OCI-LY7 (cell line): ENCODE data around the gene KCNA5. TPM values are rescaled to one million over a fixed set of nuclear protein-coding genes. Genes with fewer than 3 reads are reported as not detected.

ENCODE experiments used
- BruUV-seq: library from RNA; stranded (reverse); fragments of 400-500 nt; replicated peaks from 2 replicates; lab custom pipeline; 2021; lab: Mats Ljungman, UMichigan
- CTCF ChIA-PET: fragments of 300-600 bp; sonication (Branson Sonifier 250); formaldehyde crosslinking; loops from one replicate; lab custom pipeline; 2022; ENCODE audit warnings: antibody characterized with exemption; ENCODE audit not compliant: unreplicated experiment; lab: Charles Lee
- POLR2A ChIA-PET: fragments of 300-600 bp; sonication (Branson Sonifier 250); formaldehyde crosslinking; loops from one replicate; lab custom pipeline; 2022; ENCODE audit warnings: antibody characterized with exemption; lab: Charles Lee
- DNase-seq: peaks from one replicate; pipeline ENCODE4 v3.0.0-alpha.2; 2015; ENCODE audit warnings: low spot score
- H2AFZ ChIP-seq: fragments of 200-600 bp; sonication (generic), shearing (Covaris generic); 2 replicates; pipeline ENCODE4 v1.6.1; 2014; ENCODE audit warnings: mild to moderate bottlenecking, antibody characterized with exemption, low read length, moderate library complexity
- H3K27ac ChIP-seq: fragments of 200-600 bp; sonication (generic); 2 replicates; pipeline ENCODE4 v1.5.1; 2014; ENCODE audit warnings: mixed run types, low read depth, mild to moderate bottlenecking, moderate library complexity, low read length, inconsistent platforms; ENCODE audit not compliant: poor library complexity, severe bottlenecking
- H3K36me3 ChIP-seq: fragments of 200-600 bp; sonication (generic); 2 replicates; pipeline ENCODE4 v1.6.1; 2014; ENCODE audit warnings: mild to moderate bottlenecking, antibody characterized with exemption, low read length, moderate library complexity, mixed read lengths; ENCODE audit not compliant: insufficient read depth
- H3K4me1 ChIP-seq: fragments of 200-600 bp; sonication (generic); 2 replicates; pipeline ENCODE4 v1.5.1; 2014; ENCODE audit warnings: mild to moderate bottlenecking, low read length; ENCODE audit not compliant: insufficient read depth, poor library complexity, severe bottlenecking
- H3K4me2 ChIP-seq: fragments of 200-600 bp; sonication (generic); 2 replicates; pipeline ENCODE4 v1.6.1; 2014; ENCODE audit warnings: mild to moderate bottlenecking, low read length
- H3K4me3 ChIP-seq: fragments of 200-600 bp; sonication (generic); 2 replicates; pipeline ENCODE4 v1.5.1; 2014; ENCODE audit warnings: mild to moderate bottlenecking, low read depth, low read length; ENCODE audit not compliant: poor library complexity, severe bottlenecking
- H3K79me2 ChIP-seq: fragments of 200-600 bp; sonication (generic); 2 replicates; pipeline ENCODE4 v1.6.1; 2016; ENCODE audit warnings: low read depth, mild to moderate bottlenecking, low read length, moderate library complexity, mixed read lengths; ENCODE audit not compliant: insufficient read depth
- H3K9me2 ChIP-seq: fragments of 200-600 bp; sonication (generic); 2 replicates; pipeline ENCODE4 v1.6.1; 2016; ENCODE audit warnings: mild to moderate bottlenecking, low read length, mixed read lengths; ENCODE audit not compliant: insufficient read depth
- H3K9me3 ChIP-seq: fragments of 200-600 bp; sonication (generic); 2 replicates; pipeline ENCODE4 v1.6.1; 2014; ENCODE audit warnings: mild to moderate bottlenecking, mixed run types, low read length, mixed read lengths
- H4K20me1 ChIP-seq: fragments of 200-600 bp; sonication (generic); 2 replicates; pipeline ENCODE4 v1.6.1; 2014; ENCODE audit warnings: mild to moderate bottlenecking, antibody characterized with exemption, low read length, moderate library complexity, mixed read lengths; ENCODE audit not compliant: insufficient read depth
- EZH2phosphoT487 ChIP-seq: fragments of 200-600 bp; sonication (generic); IDR thresholded peaks from 2 replicates; pipeline ENCODE4 v1.6.1; 2018; ENCODE audit warnings: low read depth, borderline replicate concordance, mild to moderate bottlenecking, mixed run types, antibody characterized with exemption, low read length, moderate library complexity, mixed read lengths
- intact Hi-C: fragments of 100-400 bp; cut with micrococcal nuclease; formaldehyde crosslinking; loops from one replicate; pipeline ENCODE4 v1.10.0; 2022; ENCODE audit not compliant: unreplicated experiment
- total RNA-seq, 2 experiments: library from RNA; depleted of rRNA in 1 of 2; stranded (reverse); fragments of >200 nt in 1 of 2; shearing (Covaris generic) in 1 of 2; gene quantifications; 2 replicates each; pipeline ENCODE4 v1.2.3, GENCODE V29; 2014 to 2022
- TF ChIP-seq, protein P1 (sequence below): fragments of 200-600 bp; sonication (generic); conservative IDR thresholded peaks from 2 replicates; pipeline ENCODE4 v1.5.1; 2014; ENCODE audit warnings: mild to moderate bottlenecking, antibody characterized with exemption, low read length, moderate library complexity, mixed read lengths

The KCNA5 gene
- total RNA-seq, 2 experiments from 2014 or later: not detected

- Histone ChIP-seq H3K9me2 (no peaks in the 10 kb centered on the region), H3K4me3 (no peak overlapping the region), H3K4me1 (no peaks in the 10 kb centered on the region), H3K79me2 (no peaks in the 10 kb centered on the region), H3K4me2 (no peak overlapping the region), H3K27ac (no peak overlapping the region), H3K36me3 (no peaks in the 10 kb centered on the region), H4K20me1 (no peaks in the 10 kb centered on the region), H3K9me3 (no peaks in the 10 kb centered on the region), H2AFZ (no peak overlapping the region)
- DNase-seq: peak; percentile 5
- no TSS peak for BruUV-seq
- CTCF ChIA-PET: no interaction called here
- TF ChIP-seq EZH2phosphoT487: no peak
- TF ChIP-seq, protein P1, sequence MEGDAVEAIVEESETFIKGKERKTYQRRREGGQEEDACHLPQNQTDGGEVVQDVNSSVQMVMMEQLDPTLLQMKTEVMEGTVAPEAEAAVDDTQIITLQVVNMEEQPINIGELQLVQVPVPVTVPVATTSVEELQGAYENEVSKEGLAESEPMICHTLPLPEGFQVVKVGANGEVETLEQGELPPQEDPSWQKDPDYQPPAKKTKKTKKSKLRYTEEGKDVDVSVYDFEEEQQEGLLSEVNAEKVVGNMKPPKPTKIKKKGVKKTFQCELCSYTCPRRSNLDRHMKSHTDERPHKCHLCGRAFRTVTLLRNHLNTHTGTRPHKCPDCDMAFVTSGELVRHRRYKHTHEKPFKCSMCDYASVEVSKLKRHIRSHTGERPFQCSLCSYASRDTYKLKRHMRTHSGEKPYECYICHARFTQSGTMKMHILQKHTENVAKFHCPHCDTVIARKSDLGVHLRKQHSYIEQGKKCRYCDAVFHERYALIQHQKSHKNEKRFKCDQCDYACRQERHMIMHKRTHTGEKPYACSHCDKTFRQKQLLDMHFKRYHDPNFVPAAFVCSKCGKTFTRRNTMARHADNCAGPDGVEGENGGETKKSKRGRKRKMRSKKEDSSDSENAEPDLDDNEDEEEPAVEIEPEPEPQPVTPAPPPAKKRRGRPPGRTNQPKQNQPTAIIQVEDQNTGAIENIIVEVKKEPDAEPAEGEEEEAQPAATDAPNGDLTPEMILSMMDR: peak; percentile 61
- intact Hi-C loops: no loop called here
- POLR2A ChIA-PET: no interaction called here
Measured at GRCh38 chr12:5073853-5074252, 30.2 kb downstream of the KCNA5 start.

- POLR2A ChIA-PET: no interaction called here
- Histone ChIP-seq H3K4me3 (no peak overlapping the region), H3K79me2 (no peaks in the 10 kb centered on the region), H3K4me2 (no peak overlapping the region), H3K4me1 (no peaks in the 10 kb centered on the region), H3K27ac (no peak overlapping the region), H3K9me2 (no peaks in the 10 kb centered on the region), H2AFZ (no peak overlapping the region), H3K9me3 (no peaks in the 10 kb centered on the region), H4K20me1 (no peaks in the 10 kb centered on the region), H3K36me3 (no peaks in the 10 kb centered on the region)
- TF ChIP-seq, protein P1: no peak
- TF ChIP-seq EZH2phosphoT487: no peak
- no TSS peak for BruUV-seq
- DNase-seq: no peak
- intact Hi-C loops: no loop called here
- CTCF ChIA-PET: no interaction called here
Measured at GRCh38 chr12:5076761-5077160, 33.1 kb downstream of the KCNA5 start.

DNA sequence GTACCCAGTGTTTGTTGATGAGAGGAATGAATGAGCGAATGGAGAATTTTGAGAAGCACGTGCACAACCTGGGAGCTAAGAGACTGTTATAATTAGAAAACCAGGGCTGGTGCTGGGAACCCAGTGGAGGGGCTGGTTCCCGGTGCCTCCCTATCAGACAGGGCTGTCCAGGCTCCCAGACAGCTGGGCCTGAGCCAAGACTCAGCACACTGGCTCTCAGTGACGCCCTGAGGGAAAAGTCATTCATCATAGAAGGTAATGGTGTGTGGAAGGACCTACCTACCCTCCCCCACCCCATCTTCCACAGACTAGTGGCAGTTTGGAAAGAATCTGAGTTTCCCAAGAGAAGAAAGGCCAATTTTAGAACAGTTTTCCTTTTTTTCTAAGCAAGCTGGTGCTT is 34.7 kb downstream of the KCNA5 start:
- H3K27ac ChIP-seq: no peak overlapping the region
- H3K9me3 ChIP-seq: no peaks in the 10 kb centered on the region
- no peak overlapping the region for H2AFZ ChIP-seq
- no peaks in the 10 kb centered on the region for H3K79me2 ChIP-seq
- TF ChIP-seq, protein P1: no peak
- TF ChIP-seq EZH2phosphoT487: no peak
- H3K4me3 ChIP-seq: no peak overlapping the region
- POLR2A ChIA-PET: interaction anchor here (0.6 kb wide), 1 partner anchor 972 kb away, joined by 3 read pairs; no protein-coding TSS in a partner anchor
- no peaks in the 10 kb centered on the region for H3K4me1 ChIP-seq
- intact Hi-C loops: no loop called here
- CTCF ChIA-PET: interaction anchor here (0.5 kb wide), 1 partner anchor 1572 kb away, joined by 3 read pairs; no protein-coding TSS in a partner anchor
- no peak overlapping the region for H3K4me2 ChIP-seq
- DNase-seq: no peak
- no TSS peak for BruUV-seq
- H3K9me2 ChIP-seq: no peaks in the 10 kb centered on the region
- no peaks in the 10 kb centered on the region for H3K36me3 ChIP-seq
- no peaks in the 10 kb centered on the region for H4K20me1 ChIP-seq
